ENCODE results near the gene CNEP1R1.

CNEP1R1 gene

GRCh38 chr16:50066482-50067289, 41.7 kb downstream of the CNEP1R1 start:
- H3K9me3 ChIP-seq (ENCODE audit: control insufficient read depth, low read depth, low read length): no peaks in the 10 kb centered on the region
- peaks cover 26% of the 10 kb centered on the region for H3K36me3 ChIP-seq (ENCODE audit: control insufficient read depth, low read depth, low read length)
- peaks cover 6% of the 10 kb centered on the region for H3K4me1 ChIP-seq (ENCODE audit: control insufficient read depth, low read depth, low read length)
- no peaks in the 10 kb centered on the region for H3K27me3 ChIP-seq (ENCODE audit: control insufficient read depth, insufficient read depth, low read length)
- no peak overlapping the region for H3K27ac ChIP-seq (ENCODE audit: low read length)
- peak overlapping the region; percentile 70 for H3K4me3 ChIP-seq (ENCODE audit: low read length)
- peak overlapping the region; percentile 78 for H3K9ac ChIP-seq (ENCODE audit: low read length)

DNA sequence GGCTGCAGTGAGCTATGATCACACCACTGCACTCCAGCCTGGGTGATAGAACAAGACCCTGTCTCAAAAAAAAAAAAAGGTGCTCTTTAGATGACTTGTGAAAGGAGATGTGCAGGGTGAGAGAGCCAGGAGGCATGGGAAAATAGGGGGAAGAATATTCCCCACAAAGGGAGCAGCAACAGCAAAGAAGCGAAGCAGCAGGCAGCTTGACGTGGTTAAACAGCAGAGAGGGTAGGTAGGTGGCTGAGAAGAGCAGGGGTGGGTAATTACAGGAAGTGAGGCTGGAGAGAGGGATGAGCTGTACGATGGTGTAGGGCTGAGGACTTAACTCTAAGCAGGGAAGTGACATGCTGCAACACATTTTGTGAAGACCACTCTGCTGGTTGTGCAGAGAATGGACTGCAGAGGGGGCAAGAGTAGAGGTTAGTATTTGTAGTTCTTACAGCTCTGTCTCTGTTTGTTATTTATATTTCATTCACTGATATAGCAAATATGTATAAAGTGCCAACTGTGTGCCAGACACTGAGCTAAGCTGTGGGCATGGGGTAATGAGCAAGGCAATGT, 42.3 kb downstream of the CNEP1R1 start:
- no peaks in the 10 kb centered on the region for H3K9me3 ChIP-seq (ENCODE audit: control insufficient read depth, low read depth, low read length)
- no peak overlapping the region for H3K4me3 ChIP-seq (ENCODE audit: low read length)
- H3K4me1 ChIP-seq (ENCODE audit: control insufficient read depth, low read depth, low read length): peaks cover 6% of the 10 kb centered on the region
- peaks cover 27% of the 10 kb centered on the region for H3K36me3 ChIP-seq (ENCODE audit: control insufficient read depth, low read depth, low read length)
- no peak overlapping the region for H3K9ac ChIP-seq (ENCODE audit: low read length)
- no peak overlapping the region for H3K27ac ChIP-seq (ENCODE audit: low read length)
- no peaks in the 10 kb centered on the region for H3K27me3 ChIP-seq (ENCODE audit: control insufficient read depth, insufficient read depth, low read length)

DNA sequence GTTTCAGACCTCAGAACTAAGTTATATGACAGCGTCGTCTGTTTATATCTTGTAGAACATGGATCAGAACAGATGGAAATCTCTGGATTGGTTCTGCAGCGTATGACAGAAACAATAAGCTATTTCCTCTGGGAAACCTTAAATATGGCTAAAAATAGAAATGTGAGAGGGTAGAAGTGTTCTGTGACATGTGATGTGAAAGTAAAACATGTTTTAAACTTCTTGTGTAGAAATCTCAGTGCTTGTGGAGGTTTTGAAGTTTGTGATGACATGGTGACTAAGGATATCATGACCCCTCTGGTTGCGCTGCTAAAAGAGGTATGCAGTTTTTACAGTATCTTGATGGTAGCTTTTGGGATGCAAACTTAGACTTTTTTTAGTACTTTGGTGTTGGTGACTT, 43.5 kb downstream of the CNEP1R1 start:
- H3K36me3 ChIP-seq (ENCODE audit: control insufficient read depth, low read depth, low read length): peaks cover 27% of the 10 kb centered on the region

GRCh38 chr16:50069060-50069459, 44.0 kb downstream of the CNEP1R1 start:
- Histone ChIP-seq H3K27me3 (ENCODE audit: control insufficient read depth, insufficient read depth, low read length) (no peaks in the 10 kb centered on the region), H3K4me1 (ENCODE audit: control insufficient read depth, low read depth, low read length) (peaks cover 6% of the 10 kb centered on the region), H3K9me3 (ENCODE audit: control insufficient read depth, low read depth, low read length) (no peaks in the 10 kb centered on the region), H3K9ac (ENCODE audit: low read length) (no peak overlapping the region), H3K36me3 (ENCODE audit: control insufficient read depth, low read depth, low read length) (peaks cover 27% of the 10 kb centered on the region), H3K4me3 (ENCODE audit: low read length) (no peak overlapping the region), H3K27ac (ENCODE audit: low read length) (no peak overlapping the region)

More for the DNA sequence above, 43.5 kb downstream of the CNEP1R1 start:
- no peaks in the 10 kb centered on the region for H3K9me3 ChIP-seq (ENCODE audit: control insufficient read depth, low read depth, low read length)
- H3K27ac ChIP-seq (ENCODE audit: low read length): no peak overlapping the region
- no peak overlapping the region for H3K9ac ChIP-seq (ENCODE audit: low read length)
- no peak overlapping the region for H3K4me3 ChIP-seq (ENCODE audit: low read length)
- peaks cover 6% of the 10 kb centered on the region for H3K4me1 ChIP-seq (ENCODE audit: control insufficient read depth, low read depth, low read length)
- H3K27me3 ChIP-seq (ENCODE audit: control insufficient read depth, insufficient read depth, low read length): no peaks in the 10 kb centered on the region

DNA sequence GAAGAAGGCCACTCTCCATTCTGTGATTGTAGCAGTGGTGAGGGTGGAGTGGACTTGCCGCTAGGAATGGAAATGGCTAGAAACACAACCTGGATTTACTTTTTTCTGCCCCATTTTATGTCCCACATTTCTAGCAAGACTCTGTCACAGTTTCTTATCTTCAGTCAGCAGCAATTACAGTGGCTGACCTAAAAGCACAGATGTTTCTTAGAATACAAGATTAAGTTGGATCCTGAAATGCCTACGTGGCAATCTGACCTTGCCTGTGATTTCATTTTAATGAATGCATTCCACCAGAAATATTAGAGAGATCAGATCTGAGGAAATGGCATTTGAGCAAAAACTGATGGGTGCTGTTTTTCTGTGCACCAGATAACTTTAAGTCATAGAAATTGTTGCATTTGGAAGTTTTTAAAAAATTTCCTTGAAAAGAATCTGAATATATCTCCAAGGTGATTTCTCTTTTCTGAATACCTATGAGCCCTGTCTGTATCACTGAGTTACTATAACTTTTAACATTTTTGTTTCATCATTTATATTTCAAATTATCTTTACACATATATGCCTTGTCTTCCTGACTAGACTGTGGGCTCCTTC, 46.1 kb downstream of the CNEP1R1 start:
- Histone ChIP-seq H3K36me3 (ENCODE audit: control insufficient read depth, low read depth, low read length) (peaks cover 33% of the 10 kb centered on the region), H3K27me3 (ENCODE audit: control insufficient read depth, insufficient read depth, low read length) (no peaks in the 10 kb centered on the region), H3K27ac (ENCODE audit: low read length) (no peak overlapping the region), H3K4me1 (ENCODE audit: control insufficient read depth, low read depth, low read length) (peaks cover 6% of the 10 kb centered on the region), H3K9ac (ENCODE audit: low read length) (no peak overlapping the region), H3K4me3 (ENCODE audit: low read length) (no peak overlapping the region), H3K9me3 (ENCODE audit: control insufficient read depth, low read depth, low read length) (no peaks in the 10 kb centered on the region)

GRCh38 chr16:50072730-50073129, 47.7 kb downstream of the CNEP1R1 start:
- Histone ChIP-seq H3K27ac (ENCODE audit: low read length) (no peak overlapping the region), H3K36me3 (ENCODE audit: control insufficient read depth, low read depth, low read length) (peaks cover 36% of the 10 kb centered on the region), H3K27me3 (ENCODE audit: control insufficient read depth, insufficient read depth, low read length) (no peaks in the 10 kb centered on the region), H3K9ac (ENCODE audit: low read length) (no peak overlapping the region), H3K9me3 (ENCODE audit: control insufficient read depth, low read depth, low read length) (no peaks in the 10 kb centered on the region), H3K4me1 (ENCODE audit: control insufficient read depth, low read depth, low read length) (peaks cover 3% of the 10 kb centered on the region), H3K4me3 (ENCODE audit: low read length) (no peak overlapping the region)

DNA sequence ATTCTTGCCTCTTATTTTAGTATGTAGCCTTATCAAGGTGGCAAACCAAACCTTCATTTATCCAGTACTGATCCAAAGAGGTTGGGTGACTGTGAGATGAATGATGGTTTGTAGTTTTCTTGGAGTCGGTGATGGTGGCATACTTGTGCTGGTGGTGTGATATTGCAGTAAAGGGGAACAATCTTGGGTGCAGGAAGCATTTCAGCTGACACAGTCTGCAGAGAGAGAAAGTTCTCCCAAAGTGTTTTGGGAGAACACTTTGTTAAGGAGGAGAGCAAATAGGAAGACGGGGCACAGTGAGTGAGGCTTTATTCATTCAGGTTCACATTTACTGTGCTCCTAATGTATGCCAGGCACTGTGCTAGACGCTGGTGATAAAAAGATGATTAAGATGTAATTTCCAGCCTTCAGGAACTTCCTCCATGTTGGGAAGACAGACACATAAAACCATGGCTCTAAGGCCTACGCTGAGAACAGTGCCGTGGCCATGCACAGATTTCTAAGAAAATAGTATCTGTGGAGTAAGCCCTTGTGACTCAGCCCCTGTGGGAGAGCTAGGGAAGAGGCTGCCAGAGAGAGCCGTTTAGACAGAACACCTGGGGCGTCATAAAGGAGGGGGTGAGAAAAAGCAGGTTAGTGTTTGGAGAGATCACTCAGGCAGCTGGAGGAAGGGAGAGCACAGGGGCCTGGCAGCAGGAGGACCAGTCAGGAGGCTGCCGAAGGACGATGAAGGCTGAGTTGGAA, 54.5 kb downstream of the CNEP1R1 start:
- peaks cover 32% of the 10 kb centered on the region for H3K36me3 ChIP-seq (ENCODE audit: control insufficient read depth, low read depth, low read length)
- H3K9me3 ChIP-seq (ENCODE audit: control insufficient read depth, low read depth, low read length): no peaks in the 10 kb centered on the region
- no peak overlapping the region for H3K9ac ChIP-seq (ENCODE audit: low read length)
- no peak overlapping the region for H3K27ac ChIP-seq (ENCODE audit: low read length)
- H3K27me3 ChIP-seq (ENCODE audit: control insufficient read depth, insufficient read depth, low read length): no peaks in the 10 kb centered on the region
- H3K4me3 ChIP-seq (ENCODE audit: low read length): no peak overlapping the region
- H3K4me1 ChIP-seq (ENCODE audit: control insufficient read depth, low read depth, low read length): no peaks in the 10 kb centered on the region

DNA sequence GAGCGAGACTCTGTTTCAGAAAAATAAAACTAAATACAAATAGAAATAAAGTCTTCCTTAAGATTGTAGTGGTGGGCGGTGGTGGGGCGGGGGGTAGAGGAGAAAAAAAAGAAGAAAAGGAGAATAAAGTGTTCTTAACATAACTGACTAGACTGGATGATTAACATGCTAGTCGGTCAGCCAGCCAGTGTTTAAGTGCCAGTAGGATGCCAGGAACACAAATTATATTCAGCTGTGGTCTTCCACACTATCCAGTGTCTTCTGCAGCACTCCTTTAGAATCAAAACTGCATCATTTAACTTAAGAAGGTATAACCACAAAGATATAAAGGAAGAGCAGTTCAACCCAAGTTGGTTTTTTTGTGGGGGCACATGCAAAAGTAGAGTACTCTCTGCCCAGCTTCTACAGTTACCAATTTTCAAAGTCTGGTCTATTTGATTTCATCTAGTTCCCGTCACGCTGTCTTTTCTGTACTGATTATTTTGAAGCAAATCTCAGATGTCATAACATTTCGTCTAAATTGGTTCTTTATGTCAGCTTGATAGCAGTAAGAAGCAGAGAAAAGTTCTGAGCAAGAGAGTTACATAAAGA, 56.5 kb downstream of the CNEP1R1 start:
- Histone ChIP-seq H3K4me1 (ENCODE audit: control insufficient read depth, low read depth, low read length) (no peaks in the 10 kb centered on the region), H3K36me3 (ENCODE audit: control insufficient read depth, low read depth, low read length) (peaks cover 45% of the 10 kb centered on the region), H3K27ac (ENCODE audit: low read length) (no peak overlapping the region), H3K4me3 (ENCODE audit: low read length) (no peak overlapping the region), H3K27me3 (ENCODE audit: control insufficient read depth, insufficient read depth, low read length) (no peaks in the 10 kb centered on the region), H3K9ac (ENCODE audit: low read length) (no peak overlapping the region), H3K9me3 (ENCODE audit: control insufficient read depth, low read depth, low read length) (no peaks in the 10 kb centered on the region)

DNA sequence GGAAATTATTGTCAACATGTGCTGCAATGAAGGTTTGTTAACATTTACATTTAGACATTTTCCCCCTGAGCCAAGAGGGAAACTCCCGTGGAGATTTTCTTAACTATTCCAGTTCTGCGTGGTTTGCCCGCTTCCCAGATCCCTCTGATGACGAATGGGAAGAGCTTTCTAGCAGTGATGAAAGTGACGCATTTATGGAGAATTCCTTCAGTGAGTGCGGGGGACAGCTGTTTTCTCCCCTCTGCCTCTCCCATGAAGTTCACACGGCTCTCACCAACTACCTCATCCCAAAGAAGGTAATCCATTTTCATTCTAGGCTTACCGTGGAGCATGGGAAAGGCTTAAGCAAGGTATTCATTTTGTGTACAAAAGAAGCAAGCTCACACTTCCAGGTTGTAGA, 59.0 kb downstream of the CNEP1R1 start:
- no peak overlapping the region for H3K9ac ChIP-seq (ENCODE audit: low read length)
- H3K36me3 ChIP-seq (ENCODE audit: control insufficient read depth, low read depth, low read length): peaks cover 49% of the 10 kb centered on the region
- no peaks in the 10 kb centered on the region for H3K4me1 ChIP-seq (ENCODE audit: control insufficient read depth, low read depth, low read length)
- H3K9me3 ChIP-seq (ENCODE audit: control insufficient read depth, low read depth, low read length): no peaks in the 10 kb centered on the region
- no peak overlapping the region for H3K27ac ChIP-seq (ENCODE audit: low read length)
- H3K27me3 ChIP-seq (ENCODE audit: control insufficient read depth, insufficient read depth, low read length): no peaks in the 10 kb centered on the region
- no peak overlapping the region for H3K4me3 ChIP-seq (ENCODE audit: low read length)

GRCh38 chr16:50086176-50086575, 61.2 kb downstream of the CNEP1R1 start:
- Histone ChIP-seq H3K27ac (ENCODE audit: low read length) (no peak overlapping the region), H3K27me3 (ENCODE audit: control insufficient read depth, insufficient read depth, low read length) (no peaks in the 10 kb centered on the region), H3K36me3 (ENCODE audit: control insufficient read depth, low read depth, low read length) (peaks cover 48% of the 10 kb centered on the region), H3K4me3 (ENCODE audit: low read length) (no peak overlapping the region), H3K9me3 (ENCODE audit: control insufficient read depth, low read depth, low read length) (no peaks in the 10 kb centered on the region), H3K9ac (ENCODE audit: low read length) (no peak overlapping the region), H3K4me1 (ENCODE audit: control insufficient read depth, low read depth, low read length) (no peaks in the 10 kb centered on the region)
